Spleen (tissue), 11 donors: ENCODE measurements around the gene METTL23. TPM values are rescaled to one million over a fixed set of nuclear protein-coding genes. Genes with fewer than 3 reads are reported as not detected.
A peak's percentile ranks its signal among the peaks of the same experiment; 100 is the strongest.

Experiments used
- DNase-seq: peaks from one replicate; pipeline ENCODE4 v3.0.0-alpha.2; 2020
- H3K27ac ChIP-seq, 8 donors: fragments of 200-600 bp; sonication (generic) in 7 of 8; 1 replicate in 4 of 8; 2 replicates in 4 of 8; pipeline versions ENCODE4 v1.5.0 to v1.8.0; 2016 to 2021; ENCODE audit warnings: inconsistent platforms in 4 of 8, mild to moderate bottlenecking in 4 of 8, moderate library complexity in 1 of 8
- H3K27me3 ChIP-seq, 7 donors: fragments of 200-600 bp; sonication (generic) in 6 of 7; replicated peaks in 1 of 7; 1 replicate in 4 of 7; 2 replicates in 3 of 7; pipeline versions ENCODE4 v1.5.0 to v1.8.0; 2016 to 2021; ENCODE audit warnings: inconsistent platforms in 3 of 7, mild to moderate bottlenecking in 1 of 7
- H3K36me3 ChIP-seq, 6 donors: fragments of 200-600 bp; sonication (generic) in 5 of 6; 1 replicate in 4 of 6; 2 replicates in 2 of 6; pipeline versions ENCODE4 v1.5.0 to v1.8.0; 2016 to 2021; ENCODE audit warnings: inconsistent platforms in 2 of 6
- H3K4me1 ChIP-seq, 6 donors: fragments of 200-600 bp; sonication (generic) in 5 of 6; 1 replicate in 3 of 6; 2 replicates in 3 of 6; pipeline versions ENCODE4 v1.5.0 to v1.8.0; 2016 to 2021; ENCODE audit warnings: inconsistent platforms in 3 of 6
- H3K4me3 ChIP-seq, 8 donors: fragments of 200-600 bp; sonication (generic) in 7 of 8; 1 replicate in 4 of 8; 2 replicates in 4 of 8; pipeline versions ENCODE4 v1.5.0 to v1.8.0; 2016 to 2021; ENCODE audit warnings: inconsistent platforms in 4 of 8, mild to moderate bottlenecking in 4 of 8, moderate library complexity in 2 of 8
- H3K9me3 ChIP-seq, 8 donors: fragments of 200-600 bp; sonication (generic) in 7 of 8; 1 replicate in 4 of 8; 2 replicates in 4 of 8; pipeline versions ENCODE4 v1.5.0 to v1.8.0; 2016 to 2021; ENCODE audit warnings: inconsistent platforms in 4 of 8
- POLR2A ChIP-seq, 3 donors: fragments of 450-650 bp; IDR thresholded peaks; one replicate each; pipeline ENCODE4 v1.5.1; 2017; ENCODE audit warnings: antibody characterized with exemption in 3 of 3, mild to moderate bottlenecking in 1 of 3
- POLR2AphosphoS5 ChIP-seq, 3 donors: sonication (generic); formaldehyde crosslinking; IDR thresholded peaks; one replicate each; pipeline ENCODE4 v1.5.1; 2017; ENCODE audit warnings: antibody characterized with exemption in 3 of 3
- WGBS, 5 donors: extraction: QIAGEN DNeasy Blood & Tissue Kit in 3 of 5; methylation state at CpG; one replicate each; pipeline versions ENCODE4 v1.1.5 to v1.1.7; 2013 to 2018; 5-methylcytosine and 5-hydroxymethylcytosine counted together
- intact Hi-C: fragments of 100-400 bp; cut with DNase I; formaldehyde crosslinking; loops from one replicate; pipeline ENCODE4 v1.15.0; 2023; ENCODE audit warnings: low total_unique reads
- polyA plus RNA-seq, 3 donors: library from polyadenylated mRNA; stranded (reverse); fragments of 200-250 nt; gene quantifications; one replicate each; pipeline ENCODE4 v1.2.1, GENCODE V29; 2013
- total RNA-seq, 7 donors: library from RNA; depleted of rRNA in 3 of 7; stranded (reverse); fragments of >200 nt in 3 of 7; fragmentation: NEBNext Ultra II Directional in 4 of 7; extraction: Animal tissue kit (Norgen Biotek cat#: 25700) in 4 of 7; gene quantifications; one replicate each; pipeline versions ENCODE4 v1.1.0 to v1.2.1, GENCODE V29; 2016 to 2021
- TF ChIP-seq, protein P1 (sequence below), 11 experiments: fragments of 200-600 bp in 7 of 11; fragments of 450-650 bp in 4 of 11; sonication (generic) in 4 of 11; IDR thresholded peaks in 8 of 11; conservative IDR thresholded peaks in 3 of 11; 1 replicate in 7 of 11; 2 replicates in 4 of 11; pipeline versions ENCODE4 v1.4.0 to v1.8.0; 2016 to 2021; ENCODE audit warnings: antibody characterized with exemption in 11 of 11, inconsistent platforms in 4 of 11, mild to moderate bottlenecking in 1 of 11
- donor health status: healthy with polysubstance abuse.
- donor health status: DM: no; HTN: no; CAD: no; lungs with moderate emphysema.
- donor health status: DM: no; HTN: no; CAD: no.
- donor health status: Bipolar disorder and iron deficiency.
- donor health status: healthy.
- donor health status: DM: no; HTN: no; CAD: no.
- donor health status: DM: yes; HTN: yes; CAD: no.

Gene METTL23
- total and polyA plus RNA-seq, 10 donors = 35.8 to 72.7 (median 49.5) TPM

- Histone ChIP-seq H3K27ac (peak overlapping the region; percentile 62 to 91 (median 85)), H3K9me3 (no peaks in the 10 kb centered on the region), H3K36me3 (peaks cover 0 to 45% (median 0%) of the 10 kb centered on the region in 6 donors), H3K27me3 (no peaks in the 10 kb centered on the region), H3K4me3 (no peak overlapping the region), H3K4me1 (peaks cover 13 to 99% (median 57%) of the 10 kb centered on the region in 6 donors)
- no peak for DNase-seq
- TF ChIP-seq, protein P1, sequence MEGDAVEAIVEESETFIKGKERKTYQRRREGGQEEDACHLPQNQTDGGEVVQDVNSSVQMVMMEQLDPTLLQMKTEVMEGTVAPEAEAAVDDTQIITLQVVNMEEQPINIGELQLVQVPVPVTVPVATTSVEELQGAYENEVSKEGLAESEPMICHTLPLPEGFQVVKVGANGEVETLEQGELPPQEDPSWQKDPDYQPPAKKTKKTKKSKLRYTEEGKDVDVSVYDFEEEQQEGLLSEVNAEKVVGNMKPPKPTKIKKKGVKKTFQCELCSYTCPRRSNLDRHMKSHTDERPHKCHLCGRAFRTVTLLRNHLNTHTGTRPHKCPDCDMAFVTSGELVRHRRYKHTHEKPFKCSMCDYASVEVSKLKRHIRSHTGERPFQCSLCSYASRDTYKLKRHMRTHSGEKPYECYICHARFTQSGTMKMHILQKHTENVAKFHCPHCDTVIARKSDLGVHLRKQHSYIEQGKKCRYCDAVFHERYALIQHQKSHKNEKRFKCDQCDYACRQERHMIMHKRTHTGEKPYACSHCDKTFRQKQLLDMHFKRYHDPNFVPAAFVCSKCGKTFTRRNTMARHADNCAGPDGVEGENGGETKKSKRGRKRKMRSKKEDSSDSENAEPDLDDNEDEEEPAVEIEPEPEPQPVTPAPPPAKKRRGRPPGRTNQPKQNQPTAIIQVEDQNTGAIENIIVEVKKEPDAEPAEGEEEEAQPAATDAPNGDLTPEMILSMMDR (IDR thresholded peaks at IDR 0.05 in 8 of 11, conservative IDR thresholded peaks at IDR 0.05 in 3 of 11) = no peak
- no peak for TF ChIP-seq POLR2A (IDR thresholded peaks at IDR 0.05)
- intact Hi-C loops = no loop called here
- WGBS, 5 donors = 77 to 91% (median 81%) methylated on average over 12 to 15 of the region's 15 CpGs
These were observed 39.9 kb upstream of the METTL23 start for GRCh38 chr17:76686538-76687297.

GRCh38 chr17:76687298-76688164 lies 39.1 kb upstream of the METTL23 start:
- H3K4me1 ChIP-seq = peaks cover 10 to 99% (median 55%) of the 10 kb centered on the region in 6 donors
- H3K36me3 ChIP-seq = peaks cover 0 to 36% (median 0%) of the 10 kb centered on the region in 6 donors
- 67 to 78% (median 70%) methylated on average over 25 to 26 of the region's 26 CpGs for WGBS, 5 donors
- H3K9me3 ChIP-seq = no peaks in the 10 kb centered on the region
- no peak for DNase-seq
- no peak overlapping the region for H3K4me3 ChIP-seq
- peak overlapping the region; percentile 62 to 91 (median 85) for H3K27ac ChIP-seq
- intact Hi-C loops = no loop called here
- TF ChIP-seq POLR2AphosphoS5 (IDR thresholded peaks at IDR 0.05) (peak in 1 of 3 donors; percentile 63), POLR2A (IDR thresholded peaks at IDR 0.05) (no peak)
- H3K27me3 ChIP-seq = no peaks in the 10 kb centered on the region

DNA sequence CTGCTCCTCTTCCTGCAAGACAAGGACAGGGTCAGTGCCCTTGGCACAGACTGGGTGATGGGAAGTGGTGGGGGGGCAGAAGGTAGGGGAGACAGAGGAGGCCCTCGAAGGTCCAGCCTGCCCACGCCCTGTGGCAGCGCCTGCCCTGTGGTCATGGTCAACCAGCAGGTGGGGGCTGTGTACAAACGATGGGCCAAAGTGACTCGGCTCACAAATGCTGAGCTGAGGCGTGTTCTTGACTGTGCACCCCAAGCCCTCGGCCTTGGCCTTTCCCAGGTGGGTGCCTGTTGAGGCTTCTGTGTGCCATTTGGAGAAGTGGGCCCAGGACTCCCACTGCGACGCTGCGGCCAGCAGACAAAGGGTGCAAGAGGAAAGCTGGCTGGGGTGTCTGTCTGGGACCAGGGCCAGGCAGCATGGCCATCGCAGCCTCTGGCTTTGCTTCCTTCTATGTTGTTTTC lies 38.4 kb upstream of the METTL23 start:
- TF ChIP-seq, protein P1 (IDR thresholded peaks at IDR 0.05 in 8 of 11, conservative IDR thresholded peaks at IDR 0.05 in 3 of 11) = no peak
- TF ChIP-seq POLR2A (IDR thresholded peaks at IDR 0.05) (no peak), POLR2AphosphoS5 (IDR thresholded peaks at IDR 0.05) (no peak)
- no peak for DNase-seq
- intact Hi-C loops = no loop called here
- no peaks in the 10 kb centered on the region for H3K27me3 ChIP-seq
- H3K9me3 ChIP-seq = no peaks in the 10 kb centered on the region
- H3K27ac ChIP-seq = peak overlapping the region; percentile 55 to 91 (median 85)
- H3K4me1 ChIP-seq = peaks cover 10 to 99% (median 55%) of the 10 kb centered on the region in 6 donors
- H3K36me3 ChIP-seq = peaks cover 0 to 30% (median 0%) of the 10 kb centered on the region in 6 donors
- no peak overlapping the region for H3K4me3 ChIP-seq
- WGBS, 5 donors = 44 to 69% (median 66%) methylated on average over 10 to 11 of the region's 11 CpGs

GRCh38 chr17:76689859-76690258 lies 36.8 kb upstream of the METTL23 start:
- Histone ChIP-seq H3K4me3 (no peak overlapping the region), H3K27me3 (no peaks in the 10 kb centered on the region), H3K36me3 (peaks cover 0 to 15% (median 0%) of the 10 kb centered on the region in 6 donors), H3K4me1 (peaks cover 13 to 97% (median 50%) of the 10 kb centered on the region in 6 donors), H3K9me3 (no peaks in the 10 kb centered on the region), H3K27ac (peak overlapping the region in 6 of 8 donors; percentile 83 to 91 (median 86))
- no peak for TF ChIP-seq POLR2A (IDR thresholded peaks at IDR 0.05)
- TF ChIP-seq, protein P1 (IDR thresholded peaks at IDR 0.05 in 8 of 11, conservative IDR thresholded peaks at IDR 0.05 in 3 of 11) = no peak
- no peak for TF ChIP-seq POLR2AphosphoS5 (IDR thresholded peaks at IDR 0.05)
- DNase-seq = peak; percentile 45
- intact Hi-C loops = no loop called here
- 75 to 87% (median 80%) methylated on average over 11 of the region's 11 CpGs for WGBS, 5 donors
